GM19239 (cell line): ENCODE results near the gene SMYD5.
A peak's percentile ranks its signal among the peaks of the same experiment; 100 is the strongest.

ENCODE experiments used
- DNase-seq: peaks from one replicate; pipeline ENCODE4 v3.0.0; 2011; ENCODE audit warnings: low spot score; ENCODE audit not compliant: insufficient read length
- FAIRE-seq: peaks from 2 replicates; lab custom pipeline; 2011; peaks lifted over from hg19 to GRCh38; lab: Jason Lieb, UNC

The SMYD5 gene

DNA sequence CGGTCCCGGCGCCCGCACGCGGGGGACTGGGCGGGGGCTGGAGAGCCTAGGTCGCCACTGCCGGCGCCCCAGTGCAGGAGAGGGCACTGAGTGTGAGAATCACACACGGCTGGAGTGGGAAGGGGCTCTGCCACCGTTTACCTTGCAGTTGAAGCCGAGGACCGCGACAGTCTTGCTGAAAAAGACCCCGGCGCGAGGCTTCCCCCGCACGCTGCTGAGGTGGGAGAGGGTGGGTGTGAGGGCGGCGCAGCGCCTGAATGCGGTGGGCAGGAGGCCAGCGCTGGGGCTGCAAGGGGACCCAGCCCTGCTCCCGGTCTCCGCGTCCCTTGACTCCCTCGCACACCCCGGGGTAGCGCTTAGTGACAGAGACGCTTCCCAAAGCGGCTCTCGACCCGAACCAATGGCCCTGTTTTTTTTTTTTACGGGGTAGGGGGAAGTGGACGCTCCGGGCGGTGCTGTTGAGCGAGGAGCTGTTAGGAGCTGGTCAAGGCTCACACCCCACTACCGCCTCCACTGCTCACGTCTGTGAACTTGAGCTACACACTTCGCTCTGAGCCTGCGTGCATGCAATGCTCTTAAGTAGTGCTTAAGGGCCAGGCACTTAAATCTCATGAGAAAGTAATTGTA, 10.9 kb upstream of the SMYD5 start:
- FAIRE-seq (no peak), DNase-seq (no peak)

DNA sequence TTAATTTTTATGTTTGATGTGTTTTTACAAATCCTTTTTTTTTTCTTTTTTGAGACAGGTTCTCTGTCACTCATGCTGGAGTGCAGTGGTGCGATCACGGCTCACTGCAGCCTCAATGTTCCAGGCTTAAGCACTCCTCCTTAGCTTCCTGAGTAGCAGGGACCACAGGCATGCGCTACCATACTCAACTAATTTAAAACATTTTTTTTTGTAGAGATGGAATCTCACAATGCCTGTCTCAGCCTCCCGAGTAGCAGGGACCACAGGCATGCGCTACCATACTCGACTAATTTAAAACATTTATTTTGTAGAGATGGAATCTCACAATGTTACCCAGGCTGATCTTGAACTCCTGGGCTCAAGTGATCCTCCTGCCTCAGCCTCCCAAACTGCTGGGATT, 8.4 kb upstream of the SMYD5 start:
- FAIRE-seq (no peak), DNase-seq (no peak)

DNA sequence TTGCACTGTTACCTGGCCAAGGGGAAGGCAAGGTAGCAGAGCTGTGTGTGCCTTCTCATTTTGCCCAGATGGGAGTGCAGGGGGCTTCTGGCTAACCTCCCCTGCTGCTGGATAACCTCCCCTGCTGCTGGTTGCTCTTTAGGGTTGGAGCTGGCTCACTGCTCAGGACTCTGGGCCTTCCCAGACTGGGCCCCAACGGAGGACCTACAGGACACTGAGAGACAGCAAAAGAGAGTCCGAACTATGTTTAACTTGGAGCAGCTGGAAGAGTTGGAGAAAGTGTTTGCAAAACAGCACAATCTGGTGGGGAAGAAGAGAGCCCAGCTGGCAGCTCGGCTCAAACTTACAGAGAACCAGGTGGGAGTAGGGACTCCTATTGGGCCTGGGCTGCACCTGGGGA, 5.8 kb upstream of the SMYD5 start:
- FAIRE-seq (no peak), DNase-seq (no peak)

DNA sequence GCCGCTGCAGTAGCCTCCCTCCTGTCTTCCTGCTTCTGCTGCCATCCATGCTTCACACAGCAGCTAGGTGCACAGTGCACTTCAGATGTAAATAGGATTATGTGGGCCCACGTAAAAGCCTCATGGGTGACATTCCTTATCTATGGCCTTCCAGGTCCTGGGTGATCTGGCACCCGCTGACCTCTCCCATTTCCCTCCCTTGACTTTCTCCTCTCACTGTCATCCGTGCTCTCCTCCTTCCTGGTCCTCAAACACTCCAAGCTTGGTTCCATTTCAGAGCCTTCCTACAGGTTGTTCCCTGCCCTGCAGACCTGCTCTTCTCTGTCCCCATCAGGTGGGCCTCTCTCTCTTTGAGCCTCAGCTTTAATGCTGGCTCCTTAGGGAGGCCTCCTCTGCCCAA, 4.0 kb upstream of the SMYD5 start:
- DNase-seq = no peak
- FAIRE-seq = no peak

DNA sequence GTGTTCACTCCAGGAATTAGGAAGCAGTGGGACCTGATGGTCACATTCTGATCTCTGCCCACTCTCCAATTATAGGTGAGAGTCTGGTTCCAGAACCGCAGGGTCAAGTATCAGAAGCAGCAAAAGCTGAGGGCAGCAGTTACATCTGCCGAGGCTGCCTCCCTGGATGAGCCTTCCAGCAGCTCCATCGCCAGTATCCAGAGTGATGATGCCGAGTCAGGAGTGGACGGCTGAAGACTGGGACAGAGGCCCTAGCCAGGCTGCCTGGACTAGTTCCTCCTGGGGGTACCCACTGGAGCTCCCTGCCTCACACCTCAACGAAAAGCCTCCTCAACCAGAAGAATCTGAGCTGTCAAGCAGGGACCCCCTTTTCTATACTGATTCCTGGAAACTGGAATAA, 3.3 kb upstream of the SMYD5 start:
- FAIRE-seq (no peak), DNase-seq (no peak)

DNA sequence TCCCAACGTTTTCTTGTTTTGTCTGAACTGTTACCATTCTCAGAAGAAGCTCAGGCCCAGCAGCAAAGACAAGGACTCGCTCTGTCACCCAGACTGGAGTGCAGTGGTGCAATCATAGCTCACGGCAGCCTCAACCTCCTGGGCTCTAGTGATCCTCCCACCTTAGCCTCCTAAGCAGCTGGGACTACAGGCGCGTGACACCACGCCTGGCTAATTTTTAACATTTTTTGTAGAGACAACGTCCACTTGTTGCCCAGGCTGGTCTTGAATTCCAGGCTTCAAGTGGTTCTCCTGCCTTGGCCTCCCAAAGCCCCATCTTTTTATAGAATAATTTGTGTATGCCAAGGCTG, 2.0 kb upstream of the SMYD5 start:
- DNase-seq (no peak), FAIRE-seq (no peak)

DNA sequence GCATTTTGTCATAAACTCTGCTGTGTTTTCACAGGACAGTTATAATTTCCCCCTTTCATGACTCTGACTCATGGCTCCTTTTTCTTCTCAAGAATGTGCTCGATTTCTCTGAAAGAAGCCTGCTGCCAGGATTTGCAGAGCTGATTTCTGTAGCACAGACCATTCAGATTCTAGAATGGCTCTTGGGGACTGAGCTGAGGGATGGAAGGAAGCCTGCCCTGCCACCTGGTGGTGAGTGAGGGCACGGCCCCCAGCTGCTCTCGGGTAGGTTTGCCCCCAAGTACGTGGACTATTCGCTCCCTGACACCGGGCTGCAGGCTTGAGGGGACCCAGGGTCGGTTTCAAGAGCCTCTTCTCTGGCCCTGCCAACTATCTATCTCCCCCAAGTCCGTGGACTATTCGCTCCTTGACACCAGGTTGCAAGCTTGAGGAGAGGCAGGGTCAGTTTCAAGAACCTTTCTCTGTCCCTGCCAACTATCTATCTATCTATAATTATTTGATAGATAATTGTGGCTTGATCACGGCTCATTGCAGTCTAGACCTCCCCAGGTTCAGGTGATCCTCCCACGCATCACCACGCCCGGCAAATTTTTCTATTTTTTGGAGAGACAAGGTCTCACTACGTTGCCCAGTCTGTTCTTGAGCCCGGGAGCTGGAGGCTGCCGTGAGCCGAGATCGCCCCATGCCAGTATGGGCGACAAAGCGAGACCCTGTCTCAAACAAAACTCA, 1.4 kb upstream of the SMYD5 start:
- FAIRE-seq (peak; percentile 73), DNase-seq (peak; percentile 71)

DNA sequence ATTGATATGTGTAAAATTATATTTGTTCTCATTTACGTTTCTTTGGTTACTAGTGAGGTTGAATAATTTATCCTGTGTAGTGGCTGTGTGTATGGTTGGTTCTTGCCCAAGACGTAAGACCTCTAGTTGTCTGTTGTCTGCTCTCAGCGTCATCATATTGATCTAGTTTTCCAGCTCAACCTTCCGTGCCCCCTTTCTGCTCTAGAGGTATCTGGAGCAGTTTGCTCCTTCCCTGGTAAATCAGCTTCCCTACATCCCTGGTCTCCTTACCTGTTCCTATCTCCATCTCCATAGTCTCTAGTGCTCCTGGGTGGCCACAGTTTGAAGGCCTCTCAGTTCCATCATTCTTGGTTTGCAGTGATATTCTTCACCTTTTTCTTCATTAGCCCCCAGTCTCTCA, 1.2 kb downstream of the SMYD5 start:
- FAIRE-seq = no peak

DNA sequence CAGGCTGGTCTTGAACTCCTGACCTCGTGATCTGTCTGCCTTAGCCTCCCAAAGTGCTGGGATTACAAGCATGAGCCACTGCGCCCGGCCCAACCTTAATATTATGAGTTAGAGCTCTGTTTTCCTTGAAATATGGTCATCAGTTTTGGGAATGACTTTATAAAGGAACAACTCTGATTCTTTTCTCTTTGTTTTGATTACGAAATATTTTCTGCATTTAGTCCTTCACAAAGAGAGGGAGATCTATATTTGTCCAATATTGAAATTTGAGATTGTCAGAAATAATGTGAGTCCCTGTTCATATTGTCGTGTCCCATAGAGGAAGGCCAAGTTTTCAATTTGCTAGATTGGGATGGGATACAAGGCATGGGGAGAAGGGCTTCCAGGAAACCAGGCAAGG, 3.1 kb downstream of the SMYD5 start:
- DNase-seq (no peak), FAIRE-seq (no peak)

More for the DNA sequence above, 1.2 kb downstream of the SMYD5 start:
- no peak for DNase-seq

DNA sequence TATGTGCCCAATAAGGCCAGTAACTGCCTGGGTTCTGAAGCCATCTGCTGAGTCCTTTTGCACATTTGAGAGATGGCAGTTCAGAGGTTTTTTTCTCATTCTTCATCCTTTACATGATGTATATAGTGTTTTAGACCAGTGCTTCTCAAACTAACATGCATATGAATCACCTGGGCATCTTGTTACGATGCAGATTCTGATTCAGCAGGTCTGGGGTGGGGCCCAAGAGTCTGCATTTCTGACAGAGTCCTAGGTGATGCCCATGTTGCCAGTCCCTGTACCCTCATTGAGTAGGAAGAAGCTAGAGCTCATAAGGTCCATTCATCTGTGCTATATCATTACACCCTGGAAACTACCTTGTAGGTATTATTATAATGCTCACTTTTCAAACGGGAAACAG, 3.8 kb downstream of the SMYD5 start:
- DNase-seq = no peak

DNA sequence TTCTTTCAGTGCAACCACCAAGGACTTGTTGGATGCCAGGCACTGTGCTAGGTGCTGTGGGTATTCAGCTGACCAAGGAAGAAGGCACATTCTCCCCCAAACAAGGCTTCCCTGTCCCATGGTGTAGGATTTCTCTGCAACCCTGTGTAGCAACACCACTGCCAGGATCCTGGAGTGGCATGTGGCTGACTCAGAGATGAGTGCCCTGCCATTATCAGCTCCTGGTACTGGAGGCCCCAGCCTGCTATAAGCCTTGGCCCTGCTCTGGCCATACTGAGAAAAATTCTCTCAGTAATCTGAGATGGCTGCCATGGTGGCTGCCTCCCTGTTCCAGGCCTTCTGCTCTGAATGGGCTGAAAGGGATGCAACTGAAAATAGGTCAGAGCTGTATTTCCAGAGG, 4.3 kb downstream of the SMYD5 start:
- DNase-seq (no peak), FAIRE-seq (no peak)

More for the DNA sequence above, 3.8 kb downstream of the SMYD5 start:
- FAIRE-seq = no peak

DNA sequence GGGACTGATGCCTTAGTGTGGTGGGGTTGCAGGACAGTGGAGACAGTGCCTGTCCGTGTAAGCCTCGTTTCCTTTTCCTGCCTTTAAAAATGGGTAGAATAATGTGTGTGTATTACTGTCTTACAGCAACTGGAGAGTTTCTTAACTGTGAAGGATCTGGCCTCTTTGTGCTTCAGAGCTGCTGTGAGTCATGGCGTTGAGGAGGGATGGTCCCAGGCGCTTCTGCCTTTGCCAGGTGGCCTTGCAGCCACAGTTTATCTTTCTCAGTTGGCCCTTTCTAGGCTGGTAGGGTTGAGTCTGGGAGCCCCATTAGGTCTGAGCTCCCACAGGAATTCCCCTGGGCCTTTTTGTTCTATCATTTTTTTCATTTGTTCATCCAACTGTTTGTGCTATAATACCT, 9.8 kb downstream of the SMYD5 start:
- no peak for DNase-seq
- no peak for FAIRE-seq

DNA sequence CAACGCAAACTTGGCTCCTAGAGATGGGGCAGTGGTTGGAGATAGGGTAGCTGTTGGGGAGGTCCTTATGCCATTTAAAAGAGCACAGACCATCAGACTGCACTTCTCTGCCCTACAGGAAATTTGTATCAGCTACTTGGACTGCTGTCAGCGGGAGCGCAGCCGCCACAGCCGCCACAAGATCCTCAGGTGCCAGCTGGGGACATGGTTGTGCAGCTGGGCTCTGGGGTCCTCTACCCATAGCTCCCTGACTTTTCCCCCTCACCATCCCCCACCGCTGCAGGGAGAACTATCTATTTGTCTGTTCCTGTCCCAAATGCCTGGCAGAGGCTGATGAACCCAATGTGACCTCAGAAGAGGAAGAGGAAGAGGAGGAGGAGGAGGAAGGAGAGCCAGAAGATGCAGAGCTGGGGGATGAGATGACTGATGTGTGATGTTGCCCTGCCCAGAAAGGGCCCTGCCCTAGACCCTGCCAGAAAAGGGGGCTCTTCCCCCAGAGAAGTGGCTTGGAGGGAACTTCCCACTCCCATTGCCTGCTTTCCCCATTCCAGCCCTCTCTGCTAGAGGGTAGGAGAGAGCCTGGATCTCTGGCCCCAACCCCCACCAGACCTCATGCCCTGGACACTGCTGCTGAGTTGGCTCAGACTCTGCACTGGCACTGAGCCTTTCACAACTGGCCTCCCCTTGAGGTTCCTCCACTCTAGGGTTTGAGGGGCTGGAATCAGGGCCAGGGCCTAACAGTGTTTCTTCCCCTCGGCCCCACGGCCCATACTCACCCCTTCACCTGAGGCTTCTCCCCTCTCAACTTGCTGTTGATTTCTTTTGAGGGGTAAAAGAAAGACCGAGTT, 11.7 kb downstream of the SMYD5 start:
- no peak for DNase-seq
- no peak for FAIRE-seq

DNA sequence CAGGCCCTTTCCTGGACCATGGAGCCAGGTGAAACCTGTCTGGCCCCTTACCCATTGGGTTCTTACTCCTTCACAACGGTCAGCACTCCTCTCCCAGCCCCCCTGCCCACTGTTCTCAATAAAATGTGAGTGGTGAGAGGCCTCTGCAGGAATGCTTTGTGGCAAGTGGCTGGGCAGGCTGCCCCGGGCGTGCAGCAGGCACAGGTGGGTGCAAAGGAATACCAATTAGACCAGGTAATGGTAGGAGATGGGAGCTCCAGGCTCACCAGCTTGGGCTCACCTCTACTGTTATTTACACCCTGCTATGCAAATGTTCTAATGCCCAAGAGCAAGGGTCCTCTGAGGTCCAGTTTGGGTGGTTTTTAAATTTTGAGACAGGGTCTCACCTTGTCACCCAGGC, 13.0 kb downstream of the SMYD5 start:
- no peak for FAIRE-seq
- no peak for DNase-seq

DNA sequence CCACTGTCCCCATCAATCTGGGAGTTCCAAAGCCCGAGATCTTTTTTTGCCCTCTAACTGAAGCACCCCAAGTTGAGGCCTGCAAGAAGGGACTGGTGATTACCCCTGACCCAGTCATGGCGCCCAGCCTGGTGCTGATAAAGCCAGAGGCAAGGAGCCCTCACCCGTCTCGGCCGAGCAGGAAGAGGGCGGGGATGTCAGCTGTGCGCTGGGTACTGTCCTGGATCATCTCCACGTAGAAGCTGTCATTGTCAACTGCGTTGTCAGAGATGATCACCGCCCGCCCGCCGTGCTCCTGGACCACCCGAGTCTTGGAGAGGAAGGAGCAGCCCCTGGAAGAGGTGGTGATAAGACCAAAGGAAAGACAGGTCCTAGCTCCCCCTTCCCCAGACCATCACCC, 14.6 kb downstream of the SMYD5 start:
- DNase-seq (no peak), FAIRE-seq (no peak)

DNA sequence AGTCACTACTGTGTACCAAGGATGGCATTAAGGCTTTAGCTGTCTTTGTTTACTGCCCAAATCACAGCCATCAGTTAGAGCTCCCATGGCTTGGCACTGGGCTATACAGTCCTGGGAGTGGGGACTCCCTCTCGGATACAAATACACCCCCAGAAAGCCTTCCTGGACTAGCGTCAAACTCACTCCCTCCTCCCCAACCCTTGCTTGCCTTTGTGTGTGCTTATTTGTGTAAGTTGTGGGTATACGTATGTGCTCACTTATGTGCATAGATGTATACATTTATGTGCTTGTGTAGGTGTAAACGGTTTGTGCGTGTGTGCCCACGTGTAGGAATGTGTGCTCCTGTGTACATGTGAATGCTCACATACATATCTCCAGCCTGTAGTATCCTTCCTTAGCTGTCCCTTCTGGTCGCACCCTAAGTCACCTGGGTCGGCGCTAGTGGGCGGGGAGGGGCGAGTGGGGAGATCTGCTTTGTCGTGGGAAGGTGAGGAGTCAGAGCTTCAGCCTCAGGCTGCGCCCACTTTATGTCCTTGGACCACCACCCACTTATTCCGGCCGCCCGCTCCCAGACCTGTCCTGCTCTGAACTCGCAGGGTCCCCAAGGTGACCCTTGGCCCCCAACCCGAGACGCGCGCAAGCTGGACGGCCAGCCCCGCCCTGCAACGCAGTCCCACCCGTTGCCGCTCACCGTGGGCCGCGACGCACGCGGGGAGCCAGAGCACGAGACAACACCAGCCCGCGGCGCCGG, 18.5 kb downstream of the SMYD5 start:
- no peak for DNase-seq
- no peak for FAIRE-seq

DNA sequence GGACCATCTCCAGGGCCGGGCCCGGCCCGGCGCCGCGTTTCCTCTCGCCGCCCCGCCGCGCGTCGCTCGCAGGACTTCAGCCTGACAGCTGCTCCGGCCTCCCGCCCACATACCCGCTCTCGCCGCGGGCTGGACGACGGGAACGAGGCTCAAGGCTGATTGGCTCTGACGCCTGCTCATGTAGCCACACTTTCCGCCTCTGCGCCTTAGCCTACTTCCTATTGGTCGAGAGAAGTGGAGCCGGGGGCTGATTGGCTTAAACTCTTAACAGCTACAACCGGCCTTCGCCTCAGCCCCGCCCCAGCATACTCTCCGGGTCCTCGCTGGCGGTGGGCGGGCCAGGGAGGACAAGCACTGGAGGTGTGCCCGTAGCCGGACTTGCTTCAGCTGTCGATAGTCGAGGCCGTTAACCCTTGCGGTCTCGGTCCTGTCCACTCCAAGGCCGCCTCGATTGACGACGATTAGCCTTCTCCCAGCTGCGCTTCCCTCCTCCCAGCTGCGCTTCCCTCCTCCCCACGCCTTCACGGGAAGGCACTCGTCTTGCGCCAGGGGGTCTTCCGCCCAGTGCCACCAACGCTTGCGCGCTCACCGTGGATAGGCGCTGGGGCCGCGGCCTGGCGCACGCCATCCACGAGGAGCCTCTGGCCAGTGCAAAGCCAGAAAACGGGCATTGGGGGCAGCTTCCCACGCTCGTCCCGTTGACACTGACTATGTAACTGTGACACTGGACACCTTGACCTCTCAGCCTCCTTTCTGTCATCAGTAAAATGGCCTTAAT, 19.3 kb downstream of the SMYD5 start, which contains the start of gene PRADC1:
Gene PRADC1 (minus strand): TSS at position 86 of the 778 bp plus-strand sequence. CDS start 79 bp downstream, at position 7.
- DNase-seq (peak; percentile 96), FAIRE-seq (peak; percentile 86)

DNA sequence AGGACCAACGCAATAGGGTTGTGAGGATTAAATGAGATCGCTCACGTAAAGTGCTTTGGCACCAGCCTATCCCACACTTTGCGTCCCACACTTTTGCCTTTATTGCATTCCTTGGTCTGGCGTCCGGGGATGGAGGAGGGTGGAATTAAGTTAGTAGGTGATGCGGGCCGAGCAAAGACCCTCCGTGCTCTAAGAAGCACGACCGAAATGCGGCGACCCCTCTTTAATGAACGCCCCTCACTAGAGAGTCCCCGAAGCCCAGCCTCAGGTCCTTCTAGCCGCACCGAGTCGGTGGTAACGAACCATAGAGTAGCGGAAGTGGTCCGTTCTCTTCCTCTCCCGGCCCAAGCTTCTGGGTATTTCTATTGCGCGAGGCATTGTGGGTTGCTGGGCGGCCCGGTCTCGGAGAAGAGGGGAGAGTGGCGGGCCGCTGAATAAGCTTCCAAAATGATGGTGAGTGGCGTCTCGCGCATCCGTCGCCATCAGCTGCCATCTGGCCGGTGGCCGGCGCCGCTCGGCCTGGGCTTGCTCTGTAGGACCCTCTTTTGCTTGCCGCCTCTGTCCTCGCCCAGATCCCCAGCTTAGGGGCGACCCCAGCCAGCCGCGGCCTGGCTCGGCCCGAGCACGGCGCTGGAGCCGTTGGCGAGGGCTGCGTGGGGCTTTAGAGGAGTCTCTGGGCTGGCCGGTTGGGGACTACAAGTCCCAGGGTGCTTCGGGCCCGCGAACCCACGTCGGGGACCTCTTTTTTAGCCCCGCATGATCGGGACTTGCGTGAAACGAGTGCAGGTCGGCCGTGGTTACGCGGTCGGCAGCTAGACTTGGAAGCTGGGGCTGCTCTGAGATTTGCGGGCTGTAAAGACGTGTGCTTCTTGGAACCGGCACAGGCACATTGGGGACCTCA, 20.1 kb downstream of the SMYD5 start, which contains the start of gene CCT7:
Gene CCT7 (plus strand): TSS at position 377 of the 901 bp plus-strand sequence. CDS start 71 bp downstream, at position 448.
- DNase-seq = peak; percentile 73
- peak; percentile 92 for FAIRE-seq
